ENCODE data around the gene TFDP1. TPM values are rescaled to one million over a fixed set of nuclear protein-coding genes. Genes with fewer than 3 reads are reported as not detected.

TFDP1 gene
- total and polyA plus RNA-seq, 2 of the 4 experiments (the other 2 are of a cell fraction) = 59.3 to 97.0 TPM

DNA sequence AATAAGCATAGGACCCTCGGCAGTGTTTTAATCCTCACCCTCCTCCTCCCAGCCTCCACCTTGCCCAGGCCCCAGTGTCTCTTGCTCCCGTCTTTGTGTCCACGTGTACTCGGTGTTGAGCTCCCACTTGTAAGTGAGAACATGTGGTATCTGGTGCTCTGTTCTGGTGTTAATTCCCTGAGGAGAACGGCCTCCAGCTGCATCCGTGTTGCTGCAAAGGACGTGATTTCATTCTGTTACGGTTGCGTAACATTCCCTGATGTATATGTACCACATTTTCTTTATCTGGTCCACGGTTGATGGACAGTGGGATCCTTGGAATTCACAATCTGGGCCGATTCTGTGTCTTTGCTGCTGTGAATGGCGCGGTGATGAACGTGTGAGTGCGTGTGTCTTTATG lies 44.7 kb upstream of the TFDP1 start:
- no peak overlapping the region for H2BK120ac ChIP-seq (ENCODE audit: low read depth, low read length)
- H4K20me1 ChIP-seq (ENCODE audit: insufficient read depth, low read length) = peaks cover 25% of the 10 kb centered on the region
- H4K8ac ChIP-seq (ENCODE audit: low read depth in 2 of 2, low read length in 2 of 2) = no peak overlapping the region
- TF ChIP-seq, protein P1, sequence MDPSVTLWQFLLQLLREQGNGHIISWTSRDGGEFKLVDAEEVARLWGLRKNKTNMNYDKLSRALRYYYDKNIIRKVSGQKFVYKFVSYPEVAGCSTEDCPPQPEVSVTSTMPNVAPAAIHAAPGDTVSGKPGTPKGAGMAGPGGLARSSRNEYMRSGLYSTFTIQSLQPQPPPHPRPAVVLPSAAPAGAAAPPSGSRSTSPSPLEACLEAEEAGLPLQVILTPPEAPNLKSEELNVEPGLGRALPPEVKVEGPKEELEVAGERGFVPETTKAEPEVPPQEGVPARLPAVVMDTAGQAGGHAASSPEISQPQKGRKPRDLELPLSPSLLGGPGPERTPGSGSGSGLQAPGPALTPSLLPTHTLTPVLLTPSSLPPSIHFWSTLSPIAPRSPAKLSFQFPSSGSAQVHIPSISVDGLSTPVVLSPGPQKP (IDR thresholded peaks at IDR 0.05; ENCODE audit: borderline replicate concordance, low read depth, low read length) = no peak
- TF ChIP-seq CEBPB (IDR thresholded peaks at IDR 0.05; ENCODE audit: low read depth, low read length) (peak; percentile 88), BHLHE40 (IDR thresholded peaks at IDR 0.05; ENCODE audit: low read depth, low read length) (no peak), MXI1 (IDR thresholded peaks at IDR 0.05; ENCODE audit: borderline replicate concordance, low read depth, low read length) (no peak)
- ATAC-seq (ENCODE audit: low read depth) (no peak), DNase-seq (no peak)
- H3K4ac ChIP-seq (ENCODE audit: low read depth, low read length) = no peak overlapping the region
- ChIA-PET CTCF (interaction anchor here (0.6 kb wide), 1 partner anchor 74 kb away, joined by 4 read pairs; no protein-coding TSS in a partner anchor), POLR2A (ENCODE audit: unreplicated experiment) (no interaction called here)
- no peak overlapping the region for H4K91ac ChIP-seq (ENCODE audit: insufficient read depth, low read depth, low read length)
- no peaks in the 10 kb centered on the region; the same call in 1 of the 2 replicates for H3K4me1 ChIP-seq (ENCODE audit: control insufficient read depth, insufficient read depth, low read length)
- H2BK20ac ChIP-seq (ENCODE audit: low read depth, low read length) = no peak overlapping the region
- H3K9ac ChIP-seq (ENCODE audit: low read depth, low read length) = no peak overlapping the region
- H3K23ac ChIP-seq (ENCODE audit: low read depth, low read length) = no peak overlapping the region
- no peak overlapping the region for H3K27ac ChIP-seq (ENCODE audit: insufficient read depth, low read length)
- 100% methylated on average over 3 of the region's 15 CpGs; no CpG with 5 or more reads in 1 of the 2 experiments for WGBS, 2 experiments (ENCODE audit: extremely low coverage in 2 of 2, insufficient read length in 1 of 2)
- H3K27me3 ChIP-seq (ENCODE audit: control insufficient read depth, insufficient read depth, low read length) = no peaks in the 10 kb centered on the region
- intact Hi-C loops (cut with micrococcal nuclease) (no loop called here), dilution Hi-C loops (cut with HindIII; ENCODE audit: low sequenced_read_pairs, unreplicated experiment) (no loop called here), in situ Hi-C loops (cut with MboI; ENCODE audit: low sequenced_read_pairs) (no loop called here)
- H3K4me2 ChIP-seq (ENCODE audit: low read depth, low read length) = no peak overlapping the region
- H3K56ac ChIP-seq (ENCODE audit: extremely low read depth, insufficient read depth, low read length) = no peak overlapping the region
- peaks cover 13% of the 10 kb centered on the region for H3K9me1 ChIP-seq (ENCODE audit: insufficient read depth, low read length)
- H2BK15ac ChIP-seq (ENCODE audit: low read depth, low read length) = no peak overlapping the region
- H3K79me1 ChIP-seq (ENCODE audit: low read depth in 1 of 2, low read length in 2 of 2) = peaks cover 28 to 65% of the 10 kb centered on the region in 2 experiments
- BruUV-seq (replicated peaks) = no TSS peak
- no peak overlapping the region for H3K18ac ChIP-seq (ENCODE audit: low read depth, low read length)
- peaks cover 61% of the 10 kb centered on the region for H3K36me3 ChIP-seq (ENCODE audit: control insufficient read depth, insufficient read depth, low read length)
- no peak overlapping the region for H4K5ac ChIP-seq (ENCODE audit: low read depth, low read length)
- H2BK5ac ChIP-seq (ENCODE audit: low read depth, low read length, poor library complexity, severe bottlenecking) = no peak overlapping the region
- no peak overlapping the region for H3K4me3 ChIP-seq (ENCODE audit: insufficient read depth, low read depth, low read length)
- no peak overlapping the region for H2AFZ ChIP-seq (replicated peaks; ENCODE audit: low read length, poor library complexity)
- no peak overlapping the region for H2AK9ac ChIP-seq (replicated peaks; ENCODE audit: low read depth, low read length, poor library complexity)
- H3K14ac ChIP-seq (replicated peaks; ENCODE audit: low read depth, low read length) = no peak overlapping the region
- H2AK5ac ChIP-seq (ENCODE audit: low read depth, low read length) = no peak overlapping the region
- peaks cover 7% of the 10 kb centered on the region; the same call in 1 of the 2 replicates for H3K9me3 ChIP-seq (ENCODE audit: control insufficient read depth, insufficient read depth, low read length)
